ENCODE data around the gene EVA1A.

The EVA1A gene

GRCh38 chr2:75540994-75541393, 19.7 kb downstream of the EVA1A start:
- no peak for ATAC-seq

GRCh38 chr2:75539955-75540716, 20.6 kb downstream of the EVA1A start:
- no peak for DNase-seq
- ATAC-seq: no peak

More at GRCh38 chr2:75540994-75541393, 19.7 kb downstream of the EVA1A start:
- no peak for DNase-seq

GRCh38 chr2:75538521-75539490, 21.9 kb downstream of the EVA1A start:
- DNase-seq (no peak), ATAC-seq (no peak)

- no peak for DNase-seq
- ATAC-seq: no peak
Observed at GRCh38 chr2:75537658-75538057, 23.1 kb downstream of the EVA1A start.

- ATAC-seq: no peak
- no peak for DNase-seq
Observed at GRCh38 chr2:75533135-75533534, 27.6 kb downstream of the EVA1A start.

GRCh38 chr2:75532488-75532887, 28.3 kb downstream of the EVA1A start:
- ATAC-seq: no peak
- DNase-seq: no peak

GRCh38 chr2:75528221-75528977, 32.3 kb downstream of the EVA1A start:
- ATAC-seq (no peak), DNase-seq (no peak)

- ATAC-seq: no peak
- DNase-seq: no peak
Observed at GRCh38 chr2:75527676-75528075, 33.1 kb downstream of the EVA1A start.

- no peak for ATAC-seq
- DNase-seq: no peak
Observed at GRCh38 chr2:75526842-75527241, 33.9 kb downstream of the EVA1A start.

GRCh38 chr2:75525434-75526310, 35.1 kb downstream of the EVA1A start:
- ATAC-seq: no peak
- no peak for DNase-seq

GRCh38 chr2:75524276-75524911, 36.3 kb downstream of the EVA1A start:
- ATAC-seq (no peak), DNase-seq (no peak)

GRCh38 chr2:75523313-75524275, 37.1 kb downstream of the EVA1A start:
- ATAC-seq (peak; percentile 71), DNase-seq (no peak)

GRCh38 chr2:75522543-75523312, 38.0 kb downstream of the EVA1A start:
- ATAC-seq (no peak), DNase-seq (no peak)

GRCh38 chr2:75521225-75521872, 39.4 kb downstream of the EVA1A start:
- ATAC-seq (no peak), DNase-seq (no peak)

GRCh38 chr2:75519843-75520242, 40.9 kb downstream of the EVA1A start:
- no peak for DNase-seq
- ATAC-seq: no peak

- no peak for DNase-seq
- no peak for ATAC-seq
Observed at GRCh38 chr2:75518638-75519465, 41.9 kb downstream of the EVA1A start.

- no peak for ATAC-seq
- no peak for DNase-seq
Observed at GRCh38 chr2:75517547-75518230, 43.0 kb downstream of the EVA1A start.

Data from stimulated activated naive CD8-positive, alpha-beta T cell treated with anti-CD3 and anti-CD28 coated beads, Interleukin-15, Interleukin-2, amounts not matched to agents 100 U/mL and 50 U/mL, for 24 hours (primary cell).